Stomach smooth muscle (tissue), 2 donors: ENCODE data around the gene DAGLB.
A peak's percentile ranks its signal among the peaks of the same experiment; 100 is the strongest.
"Not testable (repeated sequence)": the region's sequence is repeated elsewhere in the genome, so short reads cannot be mapped to it uniquely, and the experiment has no call there.

Experiments used
- H3K27ac ChIP-seq: one replicate; pipeline ENCODE4 v1.7.0; 2013; ENCODE audit warnings: mild to moderate bottlenecking, low read length, inconsistent platforms
- H3K27me3 ChIP-seq, 2 donors: one replicate each; pipeline ENCODE4 v1.7.0; 2013; ENCODE audit warnings: low read length in 2 of 2; ENCODE audit not compliant: insufficient read depth in 2 of 2, control insufficient read depth in 1 of 2
- H3K36me3 ChIP-seq, 2 donors: one replicate each; pipeline ENCODE4 v1.7.0; 2013; ENCODE audit warnings: low read length in 2 of 2; ENCODE audit not compliant: control insufficient read depth in 2 of 2, insufficient read depth in 2 of 2
- H3K4me1 ChIP-seq: one replicate; pipeline ENCODE4 v1.7.0; 2013; ENCODE audit warnings: low read length; ENCODE audit not compliant: control insufficient read depth, insufficient read depth
- H3K4me3 ChIP-seq, 2 donors: one replicate each; pipeline ENCODE4 v1.7.0; 2013; ENCODE audit warnings: low read length in 2 of 2
- H3K9ac ChIP-seq, 2 donors: one replicate each; pipeline ENCODE4 v1.7.0; 2013; ENCODE audit warnings: low read length in 2 of 2, mild to moderate bottlenecking in 1 of 2
- H3K9me3 ChIP-seq, 2 donors: one replicate each; pipeline ENCODE4 v1.7.0; 2013; ENCODE audit warnings: low read length in 2 of 2; ENCODE audit not compliant: control insufficient read depth in 2 of 2
- donor health status: healthy.
- donor health status: Pancreatic carcinoma.

The DAGLB gene

GRCh38 chr7:6385110-6385781 is 62.5 kb downstream of the DAGLB start:
- no peaks in the 10 kb centered on the region for H3K27me3 ChIP-seq
- H3K4me3 ChIP-seq: peak overlapping the region; percentile 2 to 30
- peaks cover 5 to 13% of the 10 kb centered on the region in 2 donors for H3K36me3 ChIP-seq
- H3K27ac ChIP-seq: peak overlapping the region; percentile 7
- no peaks in the 10 kb centered on the region for H3K9me3 ChIP-seq
- no peak overlapping the region for H3K9ac ChIP-seq
- peaks cover 33% of the 10 kb centered on the region for H3K4me1 ChIP-seq

- Histone ChIP-seq H3K27me3 (no peaks in the 10 kb centered on the region), H3K4me1 (peaks cover 33% of the 10 kb centered on the region), H3K27ac (no peak overlapping the region), H3K4me3 (no peak overlapping the region), H3K9me3 (no peaks in the 10 kb centered on the region), H3K36me3 (peaks cover 5 to 13% of the 10 kb centered on the region in 2 donors), H3K9ac (no peak overlapping the region)
These were observed 63.4 kb downstream of the DAGLB start for GRCh38 chr7:6384327-6384726.

- Histone ChIP-seq H3K36me3 (peaks cover 2 to 3% of the 10 kb centered on the region in 2 donors), H3K9ac (no peak overlapping the region), H3K4me3 (no peak overlapping the region), H3K27ac (no peak overlapping the region), H3K27me3 (no peaks in the 10 kb centered on the region), H3K9me3 (no peaks in the 10 kb centered on the region), H3K4me1 (peaks cover 32% of the 10 kb centered on the region)
These were observed 64.9 kb downstream of the DAGLB start for GRCh38 chr7:6382817-6383216.

GRCh38 chr7:6381846-6382245 is 65.9 kb downstream of the DAGLB start:
- H3K27me3 ChIP-seq, H3K4me3 ChIP-seq, H3K9ac ChIP-seq, H3K27ac ChIP-seq, H3K9me3 ChIP-seq, H3K36me3 ChIP-seq: not testable (repeated sequence)
- H3K4me1 ChIP-seq: peaks cover 37% of the 10 kb centered on the region

- Histone ChIP-seq H3K4me3 (no peak overlapping the region), H3K36me3 (peaks cover 0 to 2% of the 10 kb centered on the region in 2 donors), H3K9me3 (no peaks in the 10 kb centered on the region), H3K9ac (no peak overlapping the region), H3K27ac (no peak overlapping the region), H3K27me3 (no peaks in the 10 kb centered on the region), H3K4me1 (peaks cover 42% of the 10 kb centered on the region)
These were observed 67.3 kb downstream of the DAGLB start for GRCh38 chr7:6380310-6381095.

- Histone ChIP-seq H3K27ac (no peak overlapping the region), H3K4me1 (peaks cover 39% of the 10 kb centered on the region), H3K4me3 (no peak overlapping the region), H3K36me3 (peaks cover 0 to 2% of the 10 kb centered on the region in 2 donors), H3K9me3 (no peaks in the 10 kb centered on the region), H3K27me3 (no peaks in the 10 kb centered on the region), H3K9ac (no peak overlapping the region)
These were observed 67.9 kb downstream of the DAGLB start for GRCh38 chr7:6379886-6380285.

GRCh38 chr7:6378556-6378955 is 69.2 kb downstream of the DAGLB start:
- peaks cover 30% of the 10 kb centered on the region for H3K4me1 ChIP-seq
- not testable (repeated sequence) for H3K36me3 ChIP-seq, H3K4me3 ChIP-seq, H3K27me3 ChIP-seq, H3K9ac ChIP-seq, H3K9me3 ChIP-seq, H3K27ac ChIP-seq

GRCh38 chr7:6376820-6377219 is 70.9 kb downstream of the DAGLB start:
- Histone ChIP-seq H3K4me3 (peak overlapping the region in 1 of 2 donors; percentile 49), H3K9ac (no peak overlapping the region), H3K9me3 (no peaks in the 10 kb centered on the region), H3K4me1 (peaks cover 26% of the 10 kb centered on the region), H3K27me3 (no peaks in the 10 kb centered on the region), H3K27ac (no peak overlapping the region), H3K36me3 (peaks cover 0 to 2% of the 10 kb centered on the region in 2 donors)

- Histone ChIP-seq H3K36me3 (peaks cover 0 to 2% of the 10 kb centered on the region in 2 donors), H3K4me3 (peak overlapping the region; percentile 72 to 77), H3K9me3 (no peaks in the 10 kb centered on the region), H3K27me3 (no peaks in the 10 kb centered on the region), H3K9ac (peak overlapping the region; percentile 62 to 67), H3K4me1 (peaks cover 23% of the 10 kb centered on the region), H3K27ac (peak overlapping the region; percentile 31)
These were observed 72.2 kb downstream of the DAGLB start for GRCh38 chr7:6375348-6376101.

- Histone ChIP-seq H3K36me3 (no peaks in the 10 kb centered on the region), H3K9ac (no peak overlapping the region), H3K27ac (no peak overlapping the region), H3K9me3 (no peaks in the 10 kb centered on the region), H3K27me3 (no peaks in the 10 kb centered on the region), H3K4me1 (no peaks in the 10 kb centered on the region), H3K4me3 (no peak overlapping the region)
These were observed 80.0 kb downstream of the DAGLB start for GRCh38 chr7:6367701-6368211.
